GM18499 (cell line): ENCODE results near the gene BMPR1A.
"Not testable (repeated sequence)": the region's sequence is repeated elsewhere in the genome, so short reads cannot be mapped to it uniquely, and the experiment has no call there.

Experiments
- ATAC-seq: cut with Tn5 transposase; IDR thresholded peaks from one replicate; pipeline ENCODE4 v1.9.1; 2021; ENCODE audit warnings: moderate number of reproducible peaks; ENCODE audit not compliant: insufficient read depth, unreplicated experiment

BMPR1A gene

DNA sequence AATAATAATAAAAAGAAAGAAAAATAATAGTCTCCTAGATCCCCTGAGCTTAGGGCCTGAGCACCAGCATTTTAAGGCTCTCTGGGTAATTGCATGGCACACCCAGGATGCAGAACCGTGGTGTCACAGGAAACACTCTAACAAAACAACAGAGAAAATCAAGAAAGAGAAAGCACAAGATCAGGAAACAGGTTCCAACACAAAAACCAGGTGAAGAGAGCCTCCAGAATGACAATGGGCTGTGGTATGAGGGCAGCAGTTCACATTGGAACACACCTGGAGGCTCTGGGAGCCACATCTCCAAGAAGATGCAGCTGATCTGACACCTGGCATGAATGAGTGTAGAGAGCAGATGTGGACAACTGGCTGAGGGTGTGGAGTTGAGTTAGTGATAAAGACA is 193.9 kb downstream of the BMPR1A start:
- ATAC-seq: no peak

- no peak for ATAC-seq
These were observed 194.9 kb downstream of the BMPR1A start for GRCh38 chr10:86951184-86951761.

DNA sequence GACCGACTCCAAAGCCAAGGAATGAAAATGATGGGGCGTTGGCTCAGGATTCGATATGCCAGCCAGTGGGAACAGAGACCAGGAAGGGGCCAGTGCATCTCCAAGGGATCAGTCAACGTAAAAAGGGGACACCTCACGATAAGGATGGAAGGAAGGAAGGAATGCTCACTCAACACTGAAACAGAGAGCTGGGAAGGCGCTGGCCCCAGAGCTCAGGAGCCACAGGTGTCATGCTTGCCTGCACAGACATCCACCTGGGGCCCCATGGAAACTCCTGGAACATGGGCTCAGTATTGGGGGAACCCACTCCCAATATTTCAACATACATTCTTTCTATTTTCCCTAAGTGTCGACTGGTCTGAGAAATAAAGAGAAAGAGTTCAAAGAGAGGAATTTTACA is 195.7 kb downstream of the BMPR1A start:
- no peak for ATAC-seq

DNA sequence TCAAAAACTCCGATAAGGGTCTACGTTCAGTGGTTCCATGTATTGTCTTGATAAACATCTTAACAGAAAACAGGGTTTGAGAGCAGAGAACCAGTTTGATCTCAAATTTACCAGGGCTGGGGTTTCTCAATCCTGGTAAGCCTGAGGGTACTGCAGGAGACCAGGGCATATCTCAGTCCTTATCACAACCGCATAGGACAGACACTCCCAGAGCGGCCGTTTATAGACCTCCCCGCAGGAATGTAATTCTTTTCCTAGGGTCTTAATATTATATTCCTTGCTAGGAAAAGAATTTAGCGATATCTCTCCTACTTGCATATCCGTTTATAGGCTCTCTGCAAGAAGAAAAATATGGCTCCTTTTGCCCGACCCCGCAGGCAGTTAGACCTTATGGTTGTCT is 196.3 kb downstream of the BMPR1A start:
- ATAC-seq: not testable (repeated sequence)

GRCh38 chr10:86953747-86954680 is 197.6 kb downstream of the BMPR1A start:
- no peak for ATAC-seq

DNA sequence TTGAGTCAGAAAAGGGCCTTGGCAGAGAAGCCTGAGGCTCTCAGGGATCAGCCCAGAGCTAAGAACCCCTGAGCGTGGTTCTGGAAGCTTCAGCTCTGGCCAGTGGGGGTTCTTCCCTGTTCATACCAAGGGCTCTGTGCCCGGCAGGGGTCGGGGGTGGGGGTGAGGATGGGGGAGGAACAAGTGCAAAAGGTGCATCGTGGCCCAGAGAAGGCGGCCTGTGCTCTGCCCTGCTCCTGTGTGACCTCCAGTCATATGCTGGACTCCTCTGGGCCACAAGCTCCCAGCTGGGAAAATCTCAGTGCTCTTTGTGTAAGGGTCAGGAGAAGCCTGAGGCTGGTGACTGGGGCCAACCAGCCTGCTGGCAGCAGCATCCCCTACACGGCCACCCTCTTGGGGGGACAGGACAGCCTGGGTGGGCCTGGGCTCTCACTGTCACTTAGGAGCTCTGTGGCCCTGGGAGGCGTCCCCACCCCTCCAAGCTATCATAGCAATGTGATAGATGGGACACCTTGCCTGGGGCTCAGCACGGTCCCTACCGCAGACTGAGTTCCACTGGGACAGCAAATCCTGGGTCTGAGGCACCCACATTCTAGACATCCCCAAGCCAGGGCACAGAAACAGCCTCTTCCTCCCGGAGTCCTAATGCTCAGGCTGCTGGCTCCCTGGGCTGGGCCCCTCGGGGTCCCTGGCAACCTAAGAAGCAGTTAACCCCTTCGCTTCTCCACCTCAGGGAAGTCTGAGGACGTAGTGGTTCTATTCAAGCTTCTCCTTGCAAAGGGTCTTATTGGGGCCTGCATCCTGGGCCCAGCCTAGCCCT is 198.5 kb downstream of the BMPR1A start:
- no peak for ATAC-seq

DNA sequence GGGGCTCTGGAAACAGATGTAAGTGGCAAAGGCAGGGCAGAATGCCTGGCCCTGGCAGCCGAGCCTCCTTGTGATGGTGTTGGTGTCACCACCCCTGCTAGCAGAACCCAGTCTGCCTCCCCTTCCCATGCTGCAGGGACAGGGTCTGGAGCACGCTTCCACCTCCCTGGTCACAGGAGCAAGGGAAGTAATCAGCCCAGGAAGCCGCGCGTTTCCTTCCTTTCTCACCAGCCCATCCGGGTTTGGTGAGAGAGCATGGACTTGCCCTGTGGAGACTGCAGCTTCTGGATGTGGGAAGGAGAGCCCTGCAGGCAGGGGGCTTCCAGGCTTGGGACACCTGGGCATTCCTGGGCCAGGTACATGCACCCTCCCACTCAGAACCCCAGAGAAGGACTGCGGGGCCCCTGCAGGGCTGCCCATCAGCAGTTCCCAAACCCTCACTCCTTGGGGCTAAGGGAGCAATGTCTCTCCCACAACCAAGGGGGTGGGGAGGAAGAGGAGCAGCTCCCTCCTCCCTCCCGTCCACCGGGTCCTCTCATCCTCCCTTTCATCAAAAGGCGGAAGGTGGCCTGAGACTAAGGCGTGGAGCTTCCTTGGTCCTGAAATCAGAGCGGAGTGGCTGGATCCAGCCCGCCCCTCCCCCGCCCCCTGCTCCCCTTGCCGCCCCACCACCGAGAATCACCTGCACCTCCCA is 199.2 kb downstream of the BMPR1A start:
- ATAC-seq: no peak

- no peak for ATAC-seq
These were observed 199.9 kb downstream of the BMPR1A start for GRCh38 chr10:86956195-86956847.

GRCh38 chr10:86956848-86957448 is 200.5 kb downstream of the BMPR1A start:
- no peak for ATAC-seq

- ATAC-seq: no peak
These were observed 201.2 kb downstream of the BMPR1A start, which contains the start of gene MMRN2 for GRCh38 chr10:86957471-86958115. Gene MMRN2, minus strand, starts transcription at chr10:86957615. Its CDS starts 74 bp downstream, at chr10:86957541.

DNA sequence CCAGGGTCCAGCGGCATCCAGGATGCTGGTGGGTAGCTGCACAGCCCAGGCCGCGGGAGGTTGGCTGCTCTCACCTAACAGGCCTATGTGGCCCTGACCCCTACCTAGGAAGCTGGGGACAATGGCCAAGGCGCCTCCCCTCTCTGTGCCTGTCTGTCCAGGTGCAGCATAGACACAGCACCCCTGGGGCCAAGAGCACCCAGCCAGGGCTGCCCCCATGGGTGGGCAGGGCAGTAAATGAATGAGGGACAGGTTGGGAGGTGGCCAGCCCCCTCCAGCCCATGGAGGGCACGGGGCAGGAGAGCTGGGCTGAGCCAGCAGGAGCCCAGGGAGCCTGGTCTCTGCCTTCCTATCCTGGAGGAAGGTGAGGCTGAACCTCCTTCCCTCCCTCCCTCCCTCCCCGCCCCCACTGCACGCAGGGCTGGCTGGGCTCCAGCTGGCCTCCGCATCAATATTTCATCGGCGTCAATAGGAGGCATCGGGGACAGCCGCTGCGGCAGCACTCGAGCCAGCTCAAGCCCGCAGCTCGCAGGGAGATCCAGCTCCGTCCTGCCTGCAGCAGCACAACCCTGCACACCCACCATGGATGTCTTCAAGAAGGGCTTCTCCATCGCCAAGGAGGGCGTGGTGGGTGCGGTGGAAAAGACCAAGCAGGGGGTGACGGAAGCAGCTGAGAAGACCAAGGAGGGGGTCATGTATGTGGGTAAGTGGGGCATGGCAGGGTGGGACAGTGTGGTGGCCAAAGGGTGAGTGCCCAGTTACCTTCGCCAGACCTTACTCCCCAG is 201.9 kb downstream of the BMPR1A start, which contains the start of gene SNCG:
Gene SNCG (plus strand): TSS at position 484 of the 785 bp plus-strand sequence. CDS start 99 bp downstream, at position 583.
- ATAC-seq: no peak

DNA sequence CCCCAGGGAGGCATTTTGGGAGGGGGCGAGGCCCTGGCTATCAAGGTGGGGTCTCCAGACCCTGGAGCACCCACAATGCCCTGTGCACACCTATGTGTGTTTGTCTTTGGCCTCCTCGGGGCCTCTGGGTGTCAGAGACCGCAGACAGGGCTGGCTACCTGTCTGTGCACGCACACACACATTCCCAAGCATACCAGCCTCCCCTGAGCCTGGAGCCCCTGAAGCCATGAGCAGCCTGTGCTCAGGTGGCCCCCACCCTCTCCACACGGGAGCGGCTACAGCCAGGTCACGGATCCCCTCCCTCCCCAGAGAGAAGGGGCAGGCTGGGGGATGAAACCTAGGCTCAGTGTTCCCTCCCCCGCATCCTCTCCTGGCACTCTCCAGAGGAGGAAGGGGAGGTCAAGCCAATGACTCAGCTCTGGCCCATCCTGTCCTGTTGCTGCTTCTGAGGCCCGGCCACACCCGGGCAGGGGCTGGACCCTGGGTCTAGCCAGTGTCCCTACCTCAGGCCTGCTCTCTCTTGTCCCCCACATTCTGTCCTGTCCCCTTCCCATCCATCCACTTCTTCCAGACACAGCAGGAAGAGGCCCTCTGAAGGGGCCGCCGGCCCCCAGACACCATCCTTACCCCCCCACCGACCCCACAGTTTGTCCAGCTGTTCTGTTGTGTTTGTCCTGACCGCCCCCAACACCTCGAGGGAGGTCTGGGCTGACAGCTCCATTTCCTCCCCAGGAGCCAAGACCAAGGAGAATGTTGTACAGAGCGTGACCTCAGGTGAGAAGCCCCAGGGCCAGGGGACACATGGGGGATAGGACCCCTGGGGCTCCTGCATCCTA is 202.7 kb downstream of the BMPR1A start:
- no peak for ATAC-seq

GRCh38 chr10:86959737-86960002 is 203.3 kb downstream of the BMPR1A start:
- ATAC-seq: no peak

GRCh38 chr10:86960003-86960862 is 203.8 kb downstream of the BMPR1A start:
- ATAC-seq: peak; percentile 45

DNA sequence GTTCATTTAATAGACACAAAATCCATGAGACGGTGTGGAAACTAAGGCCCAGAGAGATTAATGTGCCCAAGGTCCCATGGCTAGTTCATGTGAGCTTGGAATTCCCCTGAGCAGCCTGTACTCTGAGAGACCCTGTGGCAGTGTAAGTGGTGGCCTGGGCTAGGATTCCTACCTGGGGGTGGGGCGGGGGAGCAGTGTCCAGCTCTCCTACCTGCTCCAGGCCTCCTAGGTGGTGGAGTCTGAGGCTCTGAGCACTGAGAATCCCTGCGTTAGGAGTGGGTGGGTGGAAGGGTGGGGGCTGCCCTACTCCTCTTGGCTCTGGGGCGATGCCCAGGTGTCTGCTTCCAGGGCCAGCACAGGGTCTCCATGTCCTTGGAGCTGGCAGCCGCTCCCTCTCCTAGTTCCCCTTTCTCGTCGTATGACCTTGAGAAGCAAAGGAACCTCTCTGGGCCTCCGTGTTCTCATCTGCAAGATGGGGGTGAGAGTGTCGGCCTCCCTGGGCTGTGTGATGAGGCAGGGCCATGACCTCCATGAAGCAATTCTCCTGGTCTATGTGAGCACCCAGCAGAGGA is 204.5 kb downstream of the BMPR1A start:
- ATAC-seq: no peak

DNA sequence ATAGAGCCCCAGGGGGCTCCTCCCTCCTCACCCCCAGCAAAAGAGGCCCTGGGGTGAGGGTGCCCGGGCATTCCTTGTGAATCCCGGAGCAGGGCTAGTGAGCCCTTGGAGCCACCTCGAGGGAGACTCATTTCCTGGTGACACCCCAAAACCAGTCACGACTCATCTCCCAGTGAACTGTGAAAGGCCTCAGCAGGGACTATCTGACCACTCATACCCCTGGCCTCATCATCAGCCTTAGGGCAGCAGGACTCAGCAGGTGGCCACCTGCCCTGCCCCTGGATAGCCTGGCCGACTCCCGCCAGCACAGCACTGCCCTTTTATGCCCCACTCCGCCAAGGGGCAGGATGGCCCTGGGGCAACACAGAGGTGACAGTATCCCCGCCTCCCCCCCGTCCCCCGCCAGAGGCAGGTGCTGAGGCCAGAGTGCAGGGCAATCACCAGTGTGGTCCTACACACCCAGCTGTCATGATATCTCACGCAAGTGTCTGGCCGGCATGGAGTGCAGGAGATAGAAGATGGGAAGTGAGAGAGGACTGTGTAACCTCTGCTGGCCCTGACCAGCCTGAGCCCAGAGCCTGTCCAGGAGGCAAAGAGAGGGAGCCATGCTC is 205.2 kb downstream of the BMPR1A start:
- no peak for ATAC-seq
